ENCODE measurements around the gene PRDM15. TPM values are rescaled to one million over a fixed set of nuclear protein-coding genes. Genes with fewer than 3 reads are reported as not detected.

PRDM15 gene
- total RNA-seq, 1 donor from 2014 or later, result 13.6 TPM

GRCh38 chr21:41894922-41895557 lies 15.9 kb upstream of the PRDM15 start:
- no peak for ATAC-seq (ENCODE audit: low read depth)
- DNase-seq, result no peak
- Mint-ChIP-seq H3K4me3 (no peak overlapping the region), H3K4me1 (peaks cover 11% of the 10 kb centered on the region), H3K9me3 (no peaks in the 10 kb centered on the region), H3K36me3 (ENCODE audit: low read depth) (peaks cover 14% of the 10 kb centered on the region), H3K27ac (no peak overlapping the region), H3K27me3 (no peaks in the 10 kb centered on the region)
- CTCF ChIA-PET, result interaction anchor here (0.6 to 2.0 kb wide), 6 partner anchors 15 to 223 kb away, joined by 3 to 10 read pairs (median 4); no protein-coding TSS in a partner anchor
- intact Hi-C loops (cut with micrococcal nuclease), result loop anchor here (1.0 to 5.0 kb wide), 2 partner anchors 37 to 79 kb away; no protein-coding TSS in a partner anchor
- POLR2A ChIA-PET, result no interaction called here
- TF ChIP-seq, protein P1, sequence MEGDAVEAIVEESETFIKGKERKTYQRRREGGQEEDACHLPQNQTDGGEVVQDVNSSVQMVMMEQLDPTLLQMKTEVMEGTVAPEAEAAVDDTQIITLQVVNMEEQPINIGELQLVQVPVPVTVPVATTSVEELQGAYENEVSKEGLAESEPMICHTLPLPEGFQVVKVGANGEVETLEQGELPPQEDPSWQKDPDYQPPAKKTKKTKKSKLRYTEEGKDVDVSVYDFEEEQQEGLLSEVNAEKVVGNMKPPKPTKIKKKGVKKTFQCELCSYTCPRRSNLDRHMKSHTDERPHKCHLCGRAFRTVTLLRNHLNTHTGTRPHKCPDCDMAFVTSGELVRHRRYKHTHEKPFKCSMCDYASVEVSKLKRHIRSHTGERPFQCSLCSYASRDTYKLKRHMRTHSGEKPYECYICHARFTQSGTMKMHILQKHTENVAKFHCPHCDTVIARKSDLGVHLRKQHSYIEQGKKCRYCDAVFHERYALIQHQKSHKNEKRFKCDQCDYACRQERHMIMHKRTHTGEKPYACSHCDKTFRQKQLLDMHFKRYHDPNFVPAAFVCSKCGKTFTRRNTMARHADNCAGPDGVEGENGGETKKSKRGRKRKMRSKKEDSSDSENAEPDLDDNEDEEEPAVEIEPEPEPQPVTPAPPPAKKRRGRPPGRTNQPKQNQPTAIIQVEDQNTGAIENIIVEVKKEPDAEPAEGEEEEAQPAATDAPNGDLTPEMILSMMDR (IDR thresholded peaks at IDR 0.05), result no peak

- Mint-ChIP-seq H3K27ac (no peak overlapping the region), H3K36me3 (ENCODE audit: low read depth) (peaks cover 13% of the 10 kb centered on the region)
- DNase-seq, result no peak
Measured at GRCh38 chr21:41894511-41894910, 15.4 kb upstream of the PRDM15 start.

DNA sequence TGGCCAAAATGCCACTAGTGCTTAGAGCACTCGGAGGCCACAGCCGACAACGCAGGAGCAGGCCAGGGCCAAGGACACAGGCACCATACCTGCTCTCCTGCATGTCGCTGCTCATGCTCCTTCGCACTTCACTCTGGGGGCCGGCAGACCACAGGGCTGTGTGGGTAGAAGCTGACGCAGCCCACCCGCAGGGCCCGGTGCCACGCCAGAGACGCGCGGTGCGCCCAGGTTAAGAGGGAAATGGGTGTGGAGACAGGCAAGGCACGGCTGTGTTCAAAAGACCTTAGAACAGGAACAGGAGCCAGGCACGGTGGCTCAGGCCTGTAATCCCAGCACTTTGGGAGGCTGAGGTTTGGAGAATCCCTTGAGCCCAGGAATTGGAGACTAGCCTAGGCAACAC lies 13.6 kb upstream of the PRDM15 start:
- DNase-seq, result no peak
- TF ChIP-seq, protein P1 (IDR thresholded peaks at IDR 0.05), result no peak
- H3K9me3 Mint-ChIP-seq, result no peaks in the 10 kb centered on the region
- ChIA-PET CTCF (no interaction called here), POLR2A (no interaction called here)
- H3K4me1 Mint-ChIP-seq, result peaks cover 11% of the 10 kb centered on the region
- H3K36me3 Mint-ChIP-seq (ENCODE audit: low read depth), result peaks cover 2% of the 10 kb centered on the region
- intact Hi-C loops (cut with micrococcal nuclease), result no loop called here
- no peaks in the 10 kb centered on the region for H3K27me3 Mint-ChIP-seq
- no peak overlapping the region for H3K27ac Mint-ChIP-seq
- no peak overlapping the region for H3K4me3 Mint-ChIP-seq
- ATAC-seq (ENCODE audit: low read depth), result no peak

More at GRCh38 chr21:41894511-41894910, 15.4 kb upstream of the PRDM15 start:
- H3K27me3 Mint-ChIP-seq, result no peaks in the 10 kb centered on the region
- peaks cover 11% of the 10 kb centered on the region for H3K4me1 Mint-ChIP-seq
- ChIA-PET POLR2A (no interaction called here), CTCF (interaction anchor here (1.1 to 2.0 kb wide), 2 partner anchors 14 to 16 kb away, joined by 3 to 5 read pairs; no protein-coding TSS in a partner anchor)
- no peak for ATAC-seq (ENCODE audit: low read depth)
- TF ChIP-seq, protein P1 (IDR thresholded peaks at IDR 0.05), result no peak
- no peaks in the 10 kb centered on the region for H3K9me3 Mint-ChIP-seq
- no peak overlapping the region for H3K4me3 Mint-ChIP-seq
- intact Hi-C loops (cut with micrococcal nuclease), result no loop called here

GRCh38 chr21:41891132-41891531 lies 12.0 kb upstream of the PRDM15 start:
- CTCF ChIA-PET, result no interaction called here
- no peaks in the 10 kb centered on the region for H3K9me3 Mint-ChIP-seq
- H3K36me3 Mint-ChIP-seq (ENCODE audit: low read depth), result peaks cover 2% of the 10 kb centered on the region
- TF ChIP-seq, protein P1 (IDR thresholded peaks at IDR 0.05), result no peak
- intact Hi-C loops (cut with micrococcal nuclease), result no loop called here
- H3K27ac Mint-ChIP-seq, result no peak overlapping the region
- no peak for DNase-seq
- POLR2A ChIA-PET, result interaction anchor here (0.5 kb wide), 1 partner anchor 14 kb away, joined by 4 read pairs; no protein-coding TSS in a partner anchor
- H3K4me3 Mint-ChIP-seq, result no peak overlapping the region
- H3K27me3 Mint-ChIP-seq, result no peaks in the 10 kb centered on the region
- peaks cover 10% of the 10 kb centered on the region for H3K4me1 Mint-ChIP-seq
- no peak for ATAC-seq (ENCODE audit: low read depth)

GRCh38 chr21:41890355-41890754 lies 11.2 kb upstream of the PRDM15 start:
- ATAC-seq (ENCODE audit: low read depth) (no peak), DNase-seq (no peak)
- Mint-ChIP-seq H3K27ac (no peak overlapping the region), H3K4me1 (peaks cover 9% of the 10 kb centered on the region), H3K27me3 (no peaks in the 10 kb centered on the region), H3K4me3 (no peak overlapping the region), H3K36me3 (ENCODE audit: low read depth) (peaks cover 2% of the 10 kb centered on the region), H3K9me3 (no peaks in the 10 kb centered on the region)
- POLR2A ChIA-PET, result no interaction called here
- TF ChIP-seq, protein P1 (IDR thresholded peaks at IDR 0.05), result no peak
- CTCF ChIA-PET, result no interaction called here
- intact Hi-C loops (cut with micrococcal nuclease), result no loop called here
